Measurements from ENCODE around the gene TASOR2.

DNA sequence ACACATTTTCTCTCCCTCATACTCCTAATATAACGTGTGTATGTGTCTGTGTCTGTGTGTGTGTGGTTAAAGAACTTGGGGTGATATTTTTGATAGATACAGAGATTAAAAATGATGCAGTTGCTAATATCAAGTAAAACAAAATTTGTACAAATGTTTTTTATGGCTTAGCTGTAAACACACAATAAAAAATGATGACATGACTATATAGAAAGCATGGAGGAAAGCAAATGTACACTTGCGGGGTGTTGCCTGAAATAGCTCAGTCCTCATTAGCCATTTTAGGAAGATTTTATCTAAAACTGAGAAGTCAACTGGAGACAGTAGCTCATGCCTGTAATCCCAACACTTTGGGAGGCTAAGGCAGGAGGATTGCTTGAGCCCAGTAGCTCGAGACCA is 5.6 kb upstream of the TASOR2 start:
- TF ChIP-seq, protein P1, sequence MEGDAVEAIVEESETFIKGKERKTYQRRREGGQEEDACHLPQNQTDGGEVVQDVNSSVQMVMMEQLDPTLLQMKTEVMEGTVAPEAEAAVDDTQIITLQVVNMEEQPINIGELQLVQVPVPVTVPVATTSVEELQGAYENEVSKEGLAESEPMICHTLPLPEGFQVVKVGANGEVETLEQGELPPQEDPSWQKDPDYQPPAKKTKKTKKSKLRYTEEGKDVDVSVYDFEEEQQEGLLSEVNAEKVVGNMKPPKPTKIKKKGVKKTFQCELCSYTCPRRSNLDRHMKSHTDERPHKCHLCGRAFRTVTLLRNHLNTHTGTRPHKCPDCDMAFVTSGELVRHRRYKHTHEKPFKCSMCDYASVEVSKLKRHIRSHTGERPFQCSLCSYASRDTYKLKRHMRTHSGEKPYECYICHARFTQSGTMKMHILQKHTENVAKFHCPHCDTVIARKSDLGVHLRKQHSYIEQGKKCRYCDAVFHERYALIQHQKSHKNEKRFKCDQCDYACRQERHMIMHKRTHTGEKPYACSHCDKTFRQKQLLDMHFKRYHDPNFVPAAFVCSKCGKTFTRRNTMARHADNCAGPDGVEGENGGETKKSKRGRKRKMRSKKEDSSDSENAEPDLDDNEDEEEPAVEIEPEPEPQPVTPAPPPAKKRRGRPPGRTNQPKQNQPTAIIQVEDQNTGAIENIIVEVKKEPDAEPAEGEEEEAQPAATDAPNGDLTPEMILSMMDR (IDR thresholded peaks at IDR 0.05): no peak
- TF ChIP-seq POLR2A (IDR thresholded peaks at IDR 0.05) (no peak), POLR2AphosphoS5 (IDR thresholded peaks at IDR 0.05) (no peak), EP300 (IDR thresholded peaks at IDR 0.05) (no peak)

All from stomach (tissue), 4 donors.